Activated CD8-positive, alpha-beta T cell treated with anti-CD3 and anti-CD28 coated beads for 36 hours (primary cell): Measurements from ENCODE around the gene SHISA2. TPM values are rescaled to one million over a fixed set of nuclear protein-coding genes. Genes with fewer than 3 reads are reported as not detected.

Source experiments
- ATAC-seq: fragments of 200-7000 bp; cut with Tn5 transposase; one replicate; pipeline ENCODE4 v1.10.0; 2021; ENCODE audit warnings: mild to moderate bottlenecking, moderate library complexity
- CTCF ChIA-PET: fragments of 350-600 bp; sonication (Branson Sonifier 250); formaldehyde crosslinking; loops from one replicate; lab custom pipeline; 2021; ENCODE audit warnings: antibody characterized with exemption; lab: Charles Lee
- POLR2A ChIA-PET: fragments of 350-600 bp; sonication (Branson Sonifier 250); formaldehyde crosslinking; loops from one replicate; lab custom pipeline; 2021; ENCODE audit warnings: antibody characterized with exemption; lab: Charles Lee
- DNase-seq: peaks from one replicate; pipeline ENCODE4 v3.0.0-alpha.2; 2020
- H3K27ac Mint-ChIP-seq: one replicate; pipeline ENCODE4 v1.8.0; 2021; ENCODE audit warnings: mild to moderate bottlenecking, mixed read lengths
- H3K27me3 Mint-ChIP-seq: one replicate; pipeline ENCODE4 v1.8.0; 2021; ENCODE audit warnings: mixed read lengths
- H3K36me3 Mint-ChIP-seq: one replicate; pipeline ENCODE4 v1.8.0; 2021; ENCODE audit warnings: low read depth, mixed read lengths
- H3K4me1 Mint-ChIP-seq: one replicate; pipeline ENCODE4 v1.8.0; 2021; ENCODE audit warnings: low read depth, mixed read lengths
- H3K4me3 Mint-ChIP-seq: one replicate; pipeline ENCODE4 v1.8.0; 2021; ENCODE audit warnings: mild to moderate bottlenecking, moderate library complexity, mixed read lengths
- H3K9me3 Mint-ChIP-seq: one replicate; pipeline ENCODE4 v1.8.0; 2021; ENCODE audit warnings: mixed read lengths
- CTCF ChIP-seq: fragments of 200-600 bp; IDR thresholded peaks from one replicate; pipeline ENCODE4 v1.8.0; 2022; ENCODE audit warnings: antibody characterized with exemption, mild to moderate bottlenecking
- intact Hi-C: fragments of 100-400 bp; cut with micrococcal nuclease; formaldehyde crosslinking; loops from one replicate; pipeline ENCODE4 v1.10.0; 2022
- total RNA-seq, 2 experiments: library from RNA; stranded (reverse); gene quantifications; one replicate each; pipeline ENCODE4 v1.2.3, GENCODE V29; 2021

SHISA2 gene
- total RNA-seq, 2 experiments from 2014 or later: 0.13 TPM; not detected in 1

- ChIA-PET CTCF (interaction anchor here (1.4 kb wide), 1 partner anchor 30 kb away, joined by 3 read pairs; no protein-coding TSS in a partner anchor), POLR2A (no interaction called here)
- no peak for TF ChIP-seq CTCF
- Mint-ChIP-seq H3K36me3 (no peaks in the 10 kb centered on the region), H3K27me3 (no peaks in the 10 kb centered on the region), H3K27ac (no peak overlapping the region), H3K9me3 (no peaks in the 10 kb centered on the region), H3K4me1 (peaks cover 14% of the 10 kb centered on the region), H3K4me3 (no peak overlapping the region)
- ATAC-seq: no peak
- DNase-seq: no peak
- intact Hi-C loops: no loop called here
Measured at GRCh38 chr13:26041444-26041843, 10.4 kb downstream of the SHISA2 start.

GRCh38 chr13:26038931-26039475 is 12.8 kb downstream of the SHISA2 start:
- POLR2A ChIA-PET: no interaction called here
- H3K36me3 Mint-ChIP-seq: no peaks in the 10 kb centered on the region
- intact Hi-C loops: no loop called here
- ATAC-seq (no peak), DNase-seq (no peak)
- no peaks in the 10 kb centered on the region for H3K27me3 Mint-ChIP-seq
- no peak overlapping the region for H3K27ac Mint-ChIP-seq
- TF ChIP-seq CTCF: no peak
- peaks cover 3% of the 10 kb centered on the region for H3K4me1 Mint-ChIP-seq
- H3K4me3 Mint-ChIP-seq: no peak overlapping the region
- H3K9me3 Mint-ChIP-seq: no peaks in the 10 kb centered on the region
- CTCF ChIA-PET: interaction anchor here (1.9 kb wide), 1 partner anchor 10 kb away, joined by 6 read pairs; no protein-coding TSS in a partner anchor

GRCh38 chr13:26037302-26037701 is 14.5 kb downstream of the SHISA2 start:
- Mint-ChIP-seq H3K4me1 (peaks cover 2% of the 10 kb centered on the region), H3K4me3 (no peak overlapping the region), H3K27ac (no peak overlapping the region), H3K27me3 (no peaks in the 10 kb centered on the region), H3K9me3 (no peaks in the 10 kb centered on the region), H3K36me3 (no peaks in the 10 kb centered on the region)
- ATAC-seq (no peak), DNase-seq (peak; percentile 52)
- intact Hi-C loops: no loop called here
- ChIA-PET POLR2A (no interaction called here), CTCF (interaction anchor here (0.7 to 1.9 kb wide), 5 partner anchors 8 to 202 kb away, joined by 3 to 6 read pairs (median 3); no protein-coding TSS in a partner anchor)
- peak; percentile 73 for TF ChIP-seq CTCF

- intact Hi-C loops: no loop called here
- H3K27me3 Mint-ChIP-seq: no peaks in the 10 kb centered on the region
- POLR2A ChIA-PET: no interaction called here
Measured at GRCh38 chr13:26036383-26036782, 15.4 kb downstream of the SHISA2 start.

More at GRCh38 chr13:26036383-26036782, 15.4 kb downstream of the SHISA2 start:
- no peaks in the 10 kb centered on the region for H3K4me1 Mint-ChIP-seq
- H3K36me3 Mint-ChIP-seq: no peaks in the 10 kb centered on the region
- CTCF ChIA-PET: interaction anchor here (1.3 kb wide), 1 partner anchor 25 kb away, joined by 3 read pairs; no protein-coding TSS in a partner anchor
- TF ChIP-seq CTCF: no peak
- H3K4me3 Mint-ChIP-seq: no peak overlapping the region
- H3K27ac Mint-ChIP-seq: no peak overlapping the region
- DNase-seq (no peak), ATAC-seq (no peak)
- H3K9me3 Mint-ChIP-seq: no peaks in the 10 kb centered on the region
